ENCODE measurements around the gene POPDC3. TPM values are rescaled to one million over a fixed set of nuclear protein-coding genes. Genes with fewer than 3 reads are reported as not detected.

The POPDC3 gene
- total RNA-seq, 4 donors from 2014 or later, result 105 to 218 (median 179) TPM

- Histone ChIP-seq H3K4me3 (peak overlapping the region; percentile 81 to 86 (median 84)), H3K36me3 (peaks cover 0 to 10% of the 10 kb centered on the region in 2 donors), H3K9me3 (no peaks in the 10 kb centered on the region), H3K27me3 (no peaks in the 10 kb centered on the region), H3K4me1 (peaks cover 22 to 33% of the 10 kb centered on the region in 2 donors), H3K27ac (peak overlapping the region; percentile 95 to 97 (median 96))
- intact Hi-C loops (cut with DNase I; ENCODE audit: low total_unique reads), result loop anchor here (1.0 to 10.0 kb wide), 6 partner anchors 24 to 1898 kb away; partner anchors contain the start of gene PREP
- DNase-seq, result peak; percentile 70 to 91
- in situ Hi-C loops (cut with MboI; ENCODE audit: low sequenced_read_pairs in 4 of 4), result no loop called here
- TF ChIP-seq POLR2A (IDR thresholded peaks at IDR 0.05) (peak; percentile 85 to 92), CTCF (IDR thresholded peaks at IDR 0.05 in 4 of 5, conservative IDR thresholded peaks at IDR 0.05 in 1 of 5) (peak in 4 of 5 experiments; percentile 31 to 49 (median 40))
- peak; percentile 70 to 81 for ATAC-seq
These were observed 43.1 kb downstream of the POPDC3 start for GRCh38 chr6:105136431-105137350.

- no peak for DNase-seq
- peak overlapping the region; percentile 95 to 97 (median 96) for H3K27ac ChIP-seq
- peak; percentile 16 to 19 for ATAC-seq
- intact Hi-C loops (cut with DNase I; ENCODE audit: low total_unique reads) (loop anchor here (2.0 to 10.0 kb wide), 5 partner anchors 25 to 1899 kb away; partner anchors contain the start of gene PREP), in situ Hi-C loops (cut with MboI; ENCODE audit: low sequenced_read_pairs in 4 of 4) (no loop called here)
- no peaks in the 10 kb centered on the region for H3K27me3 ChIP-seq
- H3K9me3 ChIP-seq, result no peaks in the 10 kb centered on the region
- no peak for TF ChIP-seq CTCF (IDR thresholded peaks at IDR 0.05 in 4 of 5, conservative IDR thresholded peaks at IDR 0.05 in 1 of 5)
- TF ChIP-seq POLR2A (IDR thresholded peaks at IDR 0.05), result no peak
- H3K36me3 ChIP-seq, result peaks cover 0 to 10% of the 10 kb centered on the region in 2 donors
- peaks cover 22 to 33% of the 10 kb centered on the region in 2 donors for H3K4me1 ChIP-seq
- peak overlapping the region; percentile 81 to 86 (median 84) for H3K4me3 ChIP-seq
These were observed 43.8 kb downstream of the POPDC3 start for GRCh38 chr6:105135907-105136430.

GRCh38 chr6:105135056-105135455 lies 44.8 kb downstream of the POPDC3 start:
- Histone ChIP-seq H3K4me1 (peaks cover 22 to 32% of the 10 kb centered on the region in 2 donors), H3K27ac (peak overlapping the region; percentile 95 to 97 (median 96)), H3K9me3 (no peaks in the 10 kb centered on the region), H3K36me3 (peaks cover 0 to 10% of the 10 kb centered on the region in 2 donors), H3K27me3 (no peaks in the 10 kb centered on the region), H3K4me3 (peak overlapping the region; percentile 81 to 86 (median 84))
- intact Hi-C loops (cut with DNase I; ENCODE audit: low total_unique reads), result loop anchor here (5.0 to 10.0 kb wide), 2 partner anchors 48 to 1900 kb away; no protein-coding TSS in a partner anchor
- TF ChIP-seq POLR2A (IDR thresholded peaks at IDR 0.05) (peak in 1 of 2 donors; percentile 41), CTCF (IDR thresholded peaks at IDR 0.05 in 4 of 5, conservative IDR thresholded peaks at IDR 0.05 in 1 of 5) (peak in 4 of 5 experiments; percentile 33 to 53 (median 40))
- peak; percentile 56 to 62 for ATAC-seq
- in situ Hi-C loops (cut with MboI; ENCODE audit: low sequenced_read_pairs in 4 of 4), result no loop called here
- peak; percentile 15 to 41 for DNase-seq

GRCh38 chr6:105122717-105123116 lies 57.1 kb downstream of the POPDC3 start:
- no peak for TF ChIP-seq POLR2A (IDR thresholded peaks at IDR 0.05)
- TF ChIP-seq CTCF (IDR thresholded peaks at IDR 0.05 in 4 of 5, conservative IDR thresholded peaks at IDR 0.05 in 1 of 5), result no peak
- ATAC-seq, result no peak
- intact Hi-C loops (cut with DNase I; ENCODE audit: low total_unique reads), result no loop called here

More at GRCh38 chr6:105122717-105123116, 57.1 kb downstream of the POPDC3 start:
- in situ Hi-C loops (cut with MboI; ENCODE audit: low sequenced_read_pairs in 4 of 4), result no loop called here
- H3K27me3 ChIP-seq, result no peaks in the 10 kb centered on the region
- peaks cover 0 to 5% of the 10 kb centered on the region in 2 donors for H3K4me1 ChIP-seq
- peak overlapping the region in 1 of 4 donors; percentile 57 for H3K27ac ChIP-seq
- DNase-seq, result no peak
- peaks cover 0 to 59% of the 10 kb centered on the region in 2 donors for H3K36me3 ChIP-seq
- H3K9me3 ChIP-seq, result no peaks in the 10 kb centered on the region
- H3K4me3 ChIP-seq, result no peak overlapping the region
